Measurements from ENCODE around the gene ROM1.
A peak's percentile ranks its signal among the peaks of the same experiment; 100 is the strongest.
"Not testable (repeated sequence)": the region's sequence is repeated elsewhere in the genome, so short reads cannot be mapped to it uniquely, and the experiment has no call there.

ROM1 gene

GRCh38 chr11:62573592-62574362 is 39.3 kb upstream of the ROM1 start, which contains the start of gene EEF1G:
TSS of gene EEF1G (minus strand) at chr11:62573891. CDS start at chr11:62573842, 49 bp downstream.
- Histone ChIP-seq H3K9me3 (ENCODE audit: control insufficient read depth in 2 of 2, low read length in 2 of 2) (no peaks in the 10 kb centered on the region), H3K4me3 (ENCODE audit: low read length in 2 of 2) (peak within 1 kb of the TSS; percentile 71 to 97), H3K27ac (ENCODE audit: low read depth in 2 of 2, low read length in 2 of 2) (peak within 1 kb of the TSS; percentile 91 to 93), H3K9ac (ENCODE audit: low read depth in 1 of 2, low read length in 2 of 2) (peak within 1 kb of the TSS; percentile 95), H3K4me1 (ENCODE audit: control insufficient read depth in 2 of 2, insufficient read depth in 2 of 2, low read length in 2 of 2) (peaks cover 26 to 27% of the 10 kb centered on the region in 2 donors), H3K27me3 (ENCODE audit: control insufficient read depth in 2 of 2, insufficient read depth in 2 of 2, low read length in 2 of 2) (no peaks in the 10 kb centered on the region), H3K36me3 (ENCODE audit: control insufficient read depth in 2 of 2, insufficient read depth in 2 of 2, low read length in 2 of 2) (peaks cover 31 to 46% of the 10 kb centered on the region in 2 donors)

- Histone ChIP-seq H3K4me3 (ENCODE audit: low read length in 2 of 2) (peak overlapping the region; percentile 71 to 93), H3K9ac (ENCODE audit: low read depth in 1 of 2, low read length in 2 of 2) (peak overlapping the region; percentile 95), H3K27ac (ENCODE audit: low read depth in 2 of 2, low read length in 2 of 2) (peak overlapping the region; percentile 91 to 93), H3K36me3 (ENCODE audit: control insufficient read depth in 2 of 2, insufficient read depth in 2 of 2, low read length in 2 of 2) (peaks cover 31 to 41% of the 10 kb centered on the region in 2 donors), H3K27me3 (ENCODE audit: control insufficient read depth in 2 of 2, insufficient read depth in 2 of 2, low read length in 2 of 2) (no peaks in the 10 kb centered on the region), H3K4me1 (ENCODE audit: control insufficient read depth in 2 of 2, insufficient read depth in 2 of 2, low read length in 2 of 2) (peaks cover 26 to 27% of the 10 kb centered on the region in 2 donors), H3K9me3 (ENCODE audit: control insufficient read depth in 2 of 2, low read length in 2 of 2) (no peaks in the 10 kb centered on the region)
These were observed 38.5 kb upstream of the ROM1 start for GRCh38 chr11:62574363-62575071.

GRCh38 chr11:62575156-62575555 is 37.9 kb upstream of the ROM1 start:
- H3K27ac ChIP-seq (ENCODE audit: low read depth in 2 of 2, low read length in 2 of 2), result peak overlapping the region; percentile 91 to 93
- H3K9ac ChIP-seq (ENCODE audit: low read depth in 1 of 2, low read length in 2 of 2), result peak overlapping the region; percentile 95
- peak overlapping the region; percentile 71 to 93 for H3K4me3 ChIP-seq (ENCODE audit: low read length in 2 of 2)
- H3K27me3 ChIP-seq (ENCODE audit: control insufficient read depth in 2 of 2, insufficient read depth in 2 of 2, low read length in 2 of 2), result no peaks in the 10 kb centered on the region
- no peaks in the 10 kb centered on the region for H3K9me3 ChIP-seq (ENCODE audit: control insufficient read depth in 2 of 2, low read length in 2 of 2)
- peaks cover 26 to 27% of the 10 kb centered on the region in 2 donors for H3K4me1 ChIP-seq (ENCODE audit: control insufficient read depth in 2 of 2, insufficient read depth in 2 of 2, low read length in 2 of 2)
- H3K36me3 ChIP-seq (ENCODE audit: control insufficient read depth in 2 of 2, insufficient read depth in 2 of 2, low read length in 2 of 2), result peaks cover 26 to 41% of the 10 kb centered on the region in 2 donors

GRCh38 chr11:62575837-62576236 is 37.2 kb upstream of the ROM1 start:
- peaks cover 22 to 38% of the 10 kb centered on the region in 2 donors for H3K36me3 ChIP-seq (ENCODE audit: control insufficient read depth in 2 of 2, insufficient read depth in 2 of 2, low read length in 2 of 2)

GRCh38 chr11:62577046-62577714 is 35.9 kb upstream of the ROM1 start:
- Histone ChIP-seq H3K27me3 (ENCODE audit: control insufficient read depth in 2 of 2, insufficient read depth in 2 of 2, low read length in 2 of 2) (no peaks in the 10 kb centered on the region), H3K9me3 (ENCODE audit: control insufficient read depth in 2 of 2, low read length in 2 of 2) (no peaks in the 10 kb centered on the region), H3K4me3 (ENCODE audit: low read length in 2 of 2) (no peak overlapping the region), H3K36me3 (ENCODE audit: control insufficient read depth in 2 of 2, insufficient read depth in 2 of 2, low read length in 2 of 2) (peaks cover 15 to 35% of the 10 kb centered on the region in 2 donors), H3K9ac (ENCODE audit: low read depth in 1 of 2, low read length in 2 of 2) (no peak overlapping the region), H3K4me1 (ENCODE audit: control insufficient read depth in 2 of 2, insufficient read depth in 2 of 2, low read length in 2 of 2) (peaks cover 23 to 26% of the 10 kb centered on the region in 2 donors), H3K27ac (ENCODE audit: low read depth in 2 of 2, low read length in 2 of 2) (peak overlapping the region; percentile 41 to 53)

More at GRCh38 chr11:62575837-62576236, 37.2 kb upstream of the ROM1 start:
- H3K4me1 ChIP-seq (ENCODE audit: control insufficient read depth in 2 of 2, insufficient read depth in 2 of 2, low read length in 2 of 2), result peaks cover 26 to 27% of the 10 kb centered on the region in 2 donors
- no peaks in the 10 kb centered on the region for H3K9me3 ChIP-seq (ENCODE audit: control insufficient read depth in 2 of 2, low read length in 2 of 2)
- peak overlapping the region; percentile 95 for H3K9ac ChIP-seq (ENCODE audit: low read depth in 1 of 2, low read length in 2 of 2)
- no peaks in the 10 kb centered on the region for H3K27me3 ChIP-seq (ENCODE audit: control insufficient read depth in 2 of 2, insufficient read depth in 2 of 2, low read length in 2 of 2)
- H3K4me3 ChIP-seq (ENCODE audit: low read length in 2 of 2), result peak overlapping the region in 1 of 2 donors; percentile 93
- peak overlapping the region in 1 of 2 donors; percentile 93 for H3K27ac ChIP-seq (ENCODE audit: low read depth in 2 of 2, low read length in 2 of 2)

- Histone ChIP-seq H3K4me1 (ENCODE audit: control insufficient read depth in 2 of 2, insufficient read depth in 2 of 2, low read length in 2 of 2) (peaks cover 15 to 19% of the 10 kb centered on the region in 2 donors), H3K36me3 (ENCODE audit: control insufficient read depth in 2 of 2, insufficient read depth in 2 of 2, low read length in 2 of 2) (peaks cover 15 to 35% of the 10 kb centered on the region in 2 donors), H3K27me3 (ENCODE audit: control insufficient read depth in 2 of 2, insufficient read depth in 2 of 2, low read length in 2 of 2) (no peaks in the 10 kb centered on the region), H3K27ac (ENCODE audit: low read depth in 2 of 2, low read length in 2 of 2) (no peak overlapping the region), H3K9me3 (ENCODE audit: control insufficient read depth in 2 of 2, low read length in 2 of 2) (no peaks in the 10 kb centered on the region), H3K4me3 (ENCODE audit: low read length in 2 of 2) (no peak overlapping the region), H3K9ac (ENCODE audit: low read depth in 1 of 2, low read length in 2 of 2) (no peak overlapping the region)
These were observed 34.5 kb upstream of the ROM1 start for GRCh38 chr11:62578541-62578940.

- H3K4me1 ChIP-seq (ENCODE audit: control insufficient read depth in 2 of 2, insufficient read depth in 2 of 2, low read length in 2 of 2), result peaks cover 15 to 19% of the 10 kb centered on the region in 2 donors
- H3K27ac ChIP-seq (ENCODE audit: low read depth in 2 of 2, low read length in 2 of 2), result no peak overlapping the region
- no peaks in the 10 kb centered on the region for H3K9me3 ChIP-seq (ENCODE audit: control insufficient read depth in 2 of 2, low read length in 2 of 2)
- H3K4me3 ChIP-seq (ENCODE audit: low read length in 2 of 2), result no peak overlapping the region
- no peaks in the 10 kb centered on the region for H3K27me3 ChIP-seq (ENCODE audit: control insufficient read depth in 2 of 2, insufficient read depth in 2 of 2, low read length in 2 of 2)
- H3K9ac ChIP-seq (ENCODE audit: low read depth in 1 of 2, low read length in 2 of 2), result no peak overlapping the region
- peaks cover 15 to 35% of the 10 kb centered on the region in 2 donors for H3K36me3 ChIP-seq (ENCODE audit: control insufficient read depth in 2 of 2, insufficient read depth in 2 of 2, low read length in 2 of 2)
These were observed 33.8 kb upstream of the ROM1 start for GRCh38 chr11:62579252-62579651.

- H3K36me3 ChIP-seq (ENCODE audit: control insufficient read depth in 2 of 2, insufficient read depth in 2 of 2, low read length in 2 of 2), result peaks cover 18 to 33% of the 10 kb centered on the region in 2 donors
- H3K4me3 ChIP-seq (ENCODE audit: low read length in 2 of 2), result no peak overlapping the region
- no peak overlapping the region for H3K27ac ChIP-seq (ENCODE audit: low read depth in 2 of 2, low read length in 2 of 2)
- no peak overlapping the region for H3K9ac ChIP-seq (ENCODE audit: low read depth in 1 of 2, low read length in 2 of 2)
- H3K9me3 ChIP-seq (ENCODE audit: control insufficient read depth in 2 of 2, low read length in 2 of 2), result no peaks in the 10 kb centered on the region
- H3K27me3 ChIP-seq (ENCODE audit: control insufficient read depth in 2 of 2, insufficient read depth in 2 of 2, low read length in 2 of 2), result no peaks in the 10 kb centered on the region
- H3K4me1 ChIP-seq (ENCODE audit: control insufficient read depth in 2 of 2, insufficient read depth in 2 of 2, low read length in 2 of 2), result peaks cover 0 to 5% of the 10 kb centered on the region in 2 donors
These were observed 31.9 kb upstream of the ROM1 start for GRCh38 chr11:62580959-62581715.

- H3K27ac ChIP-seq (ENCODE audit: low read depth in 2 of 2, low read length in 2 of 2); H3K27me3 ChIP-seq (ENCODE audit: control insufficient read depth in 2 of 2, insufficient read depth in 2 of 2, low read length in 2 of 2); H3K9ac ChIP-seq (ENCODE audit: low read depth in 1 of 2, low read length in 2 of 2); H3K9me3 ChIP-seq (ENCODE audit: control insufficient read depth in 2 of 2, low read length in 2 of 2); H3K4me1 ChIP-seq (ENCODE audit: control insufficient read depth in 2 of 2, insufficient read depth in 2 of 2, low read length in 2 of 2); H3K4me3 ChIP-seq (ENCODE audit: low read length in 2 of 2): not testable (repeated sequence)
- H3K36me3 ChIP-seq (ENCODE audit: control insufficient read depth in 2 of 2, insufficient read depth in 2 of 2, low read length in 2 of 2), result peaks cover 18 to 30% of the 10 kb centered on the region in 2 donors
These were observed 31.3 kb upstream of the ROM1 start for GRCh38 chr11:62581735-62582134.

Data from mucosa of rectum (tissue), 2 donors.